HG03060 (cell line): ENCODE measurements around the gene GPSM1.
"Not testable (repeated sequence)": the region's sequence is repeated elsewhere in the genome, so short reads cannot be mapped to it uniquely, and the experiment has no call there.

Experiments used
- ATAC-seq: cut with Tn5 transposase; IDR thresholded peaks from one replicate; pipeline ENCODE4 v1.9.1; 2021; ENCODE audit warnings: low read depth, moderate number of reproducible peaks; ENCODE audit not compliant: unreplicated experiment

GPSM1 gene

DNA sequence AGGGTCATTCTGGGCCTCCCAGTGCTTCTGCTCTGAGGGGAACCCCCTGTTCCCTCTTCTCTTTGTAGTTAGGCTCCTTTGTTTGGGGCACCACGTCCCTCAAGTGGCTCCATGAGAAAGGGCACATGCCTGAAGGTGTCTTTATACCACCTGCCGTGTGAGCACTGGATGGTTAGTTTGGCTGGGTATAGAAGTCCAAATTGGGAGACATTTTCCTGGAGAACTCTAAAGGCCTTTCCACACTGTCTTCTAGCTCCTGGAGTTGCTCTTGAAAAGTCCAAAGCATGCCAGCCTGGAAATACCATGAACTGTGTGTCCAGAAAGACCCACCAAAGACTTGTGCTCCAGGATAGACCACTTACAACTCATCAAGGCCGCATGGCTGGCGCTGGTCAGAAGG, 12.4 kb upstream of the GPSM1 start:
- no peak for ATAC-seq

DNA sequence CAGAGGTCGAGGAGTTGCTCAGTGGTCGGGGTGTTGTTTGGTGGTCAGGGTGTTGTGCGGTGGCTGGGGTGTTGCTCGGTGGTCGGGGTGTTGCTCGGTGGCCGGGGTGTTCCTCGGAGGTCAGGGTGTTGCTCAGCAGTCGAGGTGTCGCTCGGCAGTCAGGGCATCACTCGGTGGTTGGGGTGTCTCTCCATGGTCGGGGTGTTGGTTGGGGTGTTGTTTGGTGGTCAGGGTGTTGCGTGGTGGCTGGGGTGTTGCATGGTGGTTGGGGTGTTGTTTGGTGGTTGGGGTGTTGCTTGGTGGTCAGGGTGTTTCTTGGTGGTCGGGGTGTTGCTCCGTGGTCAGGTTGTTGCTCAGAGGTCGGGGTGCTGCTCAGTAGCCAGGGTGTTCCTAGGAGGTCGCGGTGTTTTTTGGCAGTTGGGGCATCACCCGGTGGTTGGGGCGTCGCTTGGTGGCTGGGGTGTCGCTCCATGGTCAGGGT, 11.0 kb upstream of the GPSM1 start:
- ATAC-seq = no peak

DNA sequence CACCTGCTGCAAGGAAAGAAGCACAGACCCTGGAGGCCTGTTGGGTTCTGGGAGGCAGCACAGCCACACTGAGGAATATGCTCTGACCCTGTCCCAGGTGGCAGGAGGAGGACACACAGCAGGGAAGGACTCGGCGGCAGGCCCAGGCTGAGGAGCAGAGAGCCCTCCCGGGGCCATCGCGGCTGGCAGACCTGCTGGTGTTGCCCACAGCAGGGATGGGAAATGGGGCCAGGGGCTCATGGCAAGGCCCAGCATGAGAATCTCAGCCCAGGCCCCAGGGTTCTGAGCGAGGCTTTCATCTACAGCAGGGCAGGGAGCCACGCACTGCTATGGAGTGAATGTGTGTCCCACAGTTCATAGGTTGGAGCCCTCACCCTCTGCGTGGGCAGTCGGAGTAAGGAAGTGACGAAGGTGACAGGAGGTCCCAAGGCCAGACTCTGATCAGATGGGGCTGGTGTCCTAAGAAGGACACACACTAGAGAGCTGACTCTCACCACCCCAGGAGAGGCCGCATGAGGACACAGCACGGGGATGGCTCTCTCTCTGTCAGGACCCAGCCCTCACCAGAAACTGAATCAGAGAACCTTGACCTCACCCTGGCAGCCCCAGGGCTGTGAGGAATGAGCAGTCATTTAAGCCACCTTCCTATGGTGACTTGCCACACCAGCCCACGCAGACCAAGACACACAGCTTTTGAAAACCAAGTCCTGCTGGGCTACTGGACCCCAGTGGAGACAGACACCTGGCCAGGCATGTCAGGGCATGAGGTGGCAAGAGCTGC, 10.3 kb upstream of the GPSM1 start:
- ATAC-seq = no peak

DNA sequence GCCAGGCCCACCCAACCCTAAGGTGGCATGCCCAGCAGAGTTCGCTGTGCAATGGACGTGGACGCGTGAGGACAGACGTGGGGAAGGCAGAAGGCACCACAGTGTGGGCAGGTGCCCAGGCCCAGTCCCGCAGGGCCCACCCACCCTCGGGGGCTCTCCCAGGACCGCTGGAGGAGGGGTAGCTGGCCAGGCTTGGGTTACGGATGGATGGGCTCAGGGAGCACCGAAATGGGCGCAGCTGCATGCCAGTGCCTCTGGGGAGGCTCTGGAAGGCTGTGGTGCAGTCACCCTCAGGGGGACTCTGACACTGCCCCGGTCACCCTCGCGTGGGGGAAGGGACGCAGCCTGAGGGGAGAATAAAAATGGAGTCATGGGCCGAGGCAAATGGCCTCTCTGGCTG, 9.6 kb upstream of the GPSM1 start:
- ATAC-seq = no peak

DNA sequence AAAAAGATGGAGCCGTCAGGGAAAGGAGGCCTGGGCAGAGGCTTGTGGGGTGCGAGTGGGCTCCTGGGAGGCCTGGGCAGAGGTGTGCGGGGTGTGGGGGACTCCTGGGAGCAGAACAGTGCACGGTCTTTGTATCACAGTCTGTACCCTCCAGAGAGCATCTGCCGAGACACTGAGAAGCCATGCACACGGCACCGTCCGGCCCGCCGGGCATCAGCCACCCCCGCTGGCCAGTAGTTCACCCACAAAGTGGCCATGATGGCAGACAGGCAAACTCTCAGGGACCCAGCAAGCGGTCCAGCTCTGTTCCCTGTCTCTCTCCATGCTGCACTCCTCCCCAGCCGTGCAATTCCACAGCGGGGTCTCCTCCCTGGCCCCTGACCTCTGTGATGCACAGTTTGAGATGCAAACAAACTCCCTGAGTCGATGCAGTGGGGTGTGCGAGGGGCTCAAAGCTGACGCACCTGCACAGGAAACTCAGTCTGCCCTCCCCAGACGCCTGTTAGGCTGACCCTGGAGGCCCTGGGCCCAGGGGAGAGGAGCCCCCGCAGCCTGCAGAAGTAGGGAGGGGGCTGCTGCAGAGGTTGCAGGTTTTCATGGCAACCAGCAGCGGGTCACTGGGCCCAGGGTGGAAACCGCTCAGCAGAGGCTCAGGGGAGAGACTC, 9.1 kb upstream of the GPSM1 start:
- ATAC-seq = no peak

DNA sequence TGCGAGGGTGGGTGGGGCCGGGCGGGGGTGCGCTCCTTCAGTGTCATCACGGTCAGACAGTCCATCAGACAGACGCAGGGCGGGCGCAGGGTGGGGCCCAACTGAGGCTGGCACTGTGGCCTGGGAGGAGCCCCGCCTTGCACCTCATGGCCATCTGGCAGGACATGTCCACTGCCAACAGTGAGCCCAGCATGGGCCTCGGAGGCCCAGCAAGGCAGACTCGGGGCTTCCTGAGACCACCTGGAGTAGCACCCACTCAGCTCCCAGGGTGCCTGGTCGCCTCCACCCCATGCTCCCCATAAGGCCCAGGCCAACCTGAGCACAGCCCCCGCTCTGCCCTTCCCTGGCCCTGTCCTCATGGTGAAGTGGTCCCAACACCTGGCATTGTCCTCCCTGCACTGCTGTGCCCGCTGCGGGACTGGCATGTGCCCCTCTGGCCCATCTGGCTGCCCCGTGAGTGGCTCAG, 8.5 kb upstream of the GPSM1 start:
- no peak for ATAC-seq

DNA sequence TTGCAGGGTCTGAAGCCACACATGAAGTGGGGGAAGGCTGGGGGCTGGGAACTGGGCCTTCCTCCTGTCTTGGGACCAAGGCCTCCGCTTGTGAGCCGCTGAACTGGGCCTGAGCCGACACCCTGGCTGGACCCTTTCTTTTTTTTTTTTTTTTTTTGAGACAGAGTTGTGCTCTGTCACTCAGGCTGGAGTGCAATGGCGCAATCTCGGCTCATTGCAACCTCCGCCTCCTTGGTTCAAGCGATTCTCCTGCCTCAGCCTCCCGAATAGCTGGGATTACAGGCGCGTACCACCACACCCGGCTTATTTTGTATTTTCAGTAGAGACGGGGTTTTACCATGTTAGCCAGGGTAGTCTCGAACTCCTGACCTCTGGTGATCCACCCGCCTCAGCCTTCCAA, 8.1 kb upstream of the GPSM1 start:
- ATAC-seq = not testable (repeated sequence)

DNA sequence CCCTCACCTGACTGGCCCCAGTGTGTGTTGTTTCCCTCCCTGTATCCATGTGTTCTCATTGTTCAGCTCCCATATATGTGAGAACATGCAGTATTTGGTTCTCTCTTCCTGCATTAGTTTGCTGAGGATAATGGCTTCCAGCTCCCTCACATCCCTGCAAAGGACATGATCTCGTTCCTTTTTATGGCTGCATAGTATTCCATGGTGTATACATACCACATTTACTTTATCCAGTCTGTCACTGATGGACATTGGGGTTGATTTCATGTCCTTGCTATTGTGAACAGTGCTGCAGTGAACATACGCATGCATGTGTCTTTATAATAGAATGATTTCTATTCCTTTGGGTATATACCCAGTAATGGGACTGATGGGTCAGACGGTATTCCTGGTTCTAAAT, 7.4 kb upstream of the GPSM1 start:
- ATAC-seq = not testable (repeated sequence)

DNA sequence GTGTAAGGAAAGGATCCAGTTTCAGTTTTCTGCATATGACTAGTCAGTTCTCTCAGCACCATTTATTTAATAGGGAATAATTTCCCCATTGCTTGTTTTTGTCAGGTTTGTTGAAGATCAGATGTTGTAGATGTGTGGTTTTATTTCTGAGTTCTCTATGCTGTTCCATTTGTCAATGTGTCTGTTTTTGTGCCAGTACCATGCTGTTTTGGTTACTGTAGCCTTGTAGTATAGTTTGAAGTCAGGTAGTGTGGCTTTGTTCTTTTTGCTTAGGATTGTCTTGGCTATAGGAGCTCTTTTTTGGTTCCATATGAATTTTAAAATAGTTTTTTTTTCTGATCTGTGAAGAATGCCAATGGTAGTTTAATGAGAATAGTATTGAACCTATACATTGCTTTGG, 6.4 kb upstream of the GPSM1 start:
- not testable (repeated sequence) for ATAC-seq

DNA sequence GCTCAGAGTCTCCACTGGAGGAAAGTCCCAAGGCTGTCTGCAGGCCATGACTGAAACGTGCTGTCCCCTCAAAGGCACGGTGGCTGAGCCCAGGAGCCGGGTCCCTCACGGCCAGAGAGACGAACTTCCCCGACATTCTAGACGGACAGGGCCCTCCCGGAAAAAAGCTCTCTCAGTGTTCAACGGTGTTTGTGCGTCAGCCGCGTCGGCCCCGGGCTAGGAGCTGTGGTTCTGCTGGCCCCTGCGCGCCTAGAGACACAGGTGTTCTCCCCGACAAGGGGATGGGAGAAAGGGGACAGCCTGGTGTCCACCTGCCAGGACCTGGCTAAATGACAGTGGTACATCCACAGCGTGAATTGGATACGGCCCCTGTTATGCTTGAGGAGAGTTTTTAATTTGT, 5.8 kb upstream of the GPSM1 start:
- no peak for ATAC-seq

DNA sequence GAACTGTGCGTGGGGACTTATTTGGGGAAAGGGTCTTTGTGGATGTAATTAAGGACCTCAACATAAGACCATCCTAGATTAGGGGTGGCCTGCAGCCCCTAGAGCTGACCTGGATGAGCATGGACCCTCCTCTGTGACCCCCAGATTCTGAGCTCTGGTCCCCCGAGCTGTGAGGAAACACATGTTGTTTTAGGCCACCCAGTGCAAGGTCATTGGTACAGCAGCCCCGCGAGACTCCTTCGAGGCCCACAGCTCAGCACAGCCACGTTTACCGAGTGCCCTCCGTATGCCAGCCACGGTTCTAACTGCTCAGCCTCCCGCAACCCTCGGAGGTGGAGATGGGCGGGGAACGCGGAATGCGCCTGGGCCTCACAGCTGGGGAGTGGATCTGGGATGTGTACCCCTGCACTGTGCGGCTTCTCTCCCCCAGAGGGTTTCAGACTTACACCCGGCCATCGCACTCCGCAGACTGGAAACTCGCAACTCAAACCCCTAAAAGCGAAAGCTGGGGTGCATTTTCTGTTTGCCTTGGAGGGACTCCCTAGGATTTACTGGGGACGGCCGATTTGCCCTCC, 4.5 kb upstream of the GPSM1 start:
- no peak for ATAC-seq

DNA sequence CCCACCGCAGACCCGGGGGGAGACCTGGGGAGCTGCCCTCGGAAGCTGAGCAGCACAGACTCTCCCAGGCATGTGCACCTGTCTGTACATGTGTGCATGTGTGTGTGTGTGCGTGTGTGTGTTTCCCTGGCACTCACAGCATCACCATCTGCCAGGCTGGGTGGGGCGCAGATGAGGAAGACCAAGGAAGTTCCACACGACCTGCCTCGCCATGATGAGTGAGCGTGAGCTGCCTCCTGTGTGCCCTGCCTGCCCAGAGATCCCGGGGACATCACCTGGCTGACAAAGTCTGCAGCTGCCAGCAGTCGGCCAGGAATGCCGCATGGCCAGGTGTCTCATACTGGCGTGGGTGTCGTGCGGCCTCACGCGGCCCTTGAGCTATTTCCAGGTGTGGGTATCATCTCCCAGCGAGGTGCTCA, 4.0 kb upstream of the GPSM1 start:
- ATAC-seq = no peak

DNA sequence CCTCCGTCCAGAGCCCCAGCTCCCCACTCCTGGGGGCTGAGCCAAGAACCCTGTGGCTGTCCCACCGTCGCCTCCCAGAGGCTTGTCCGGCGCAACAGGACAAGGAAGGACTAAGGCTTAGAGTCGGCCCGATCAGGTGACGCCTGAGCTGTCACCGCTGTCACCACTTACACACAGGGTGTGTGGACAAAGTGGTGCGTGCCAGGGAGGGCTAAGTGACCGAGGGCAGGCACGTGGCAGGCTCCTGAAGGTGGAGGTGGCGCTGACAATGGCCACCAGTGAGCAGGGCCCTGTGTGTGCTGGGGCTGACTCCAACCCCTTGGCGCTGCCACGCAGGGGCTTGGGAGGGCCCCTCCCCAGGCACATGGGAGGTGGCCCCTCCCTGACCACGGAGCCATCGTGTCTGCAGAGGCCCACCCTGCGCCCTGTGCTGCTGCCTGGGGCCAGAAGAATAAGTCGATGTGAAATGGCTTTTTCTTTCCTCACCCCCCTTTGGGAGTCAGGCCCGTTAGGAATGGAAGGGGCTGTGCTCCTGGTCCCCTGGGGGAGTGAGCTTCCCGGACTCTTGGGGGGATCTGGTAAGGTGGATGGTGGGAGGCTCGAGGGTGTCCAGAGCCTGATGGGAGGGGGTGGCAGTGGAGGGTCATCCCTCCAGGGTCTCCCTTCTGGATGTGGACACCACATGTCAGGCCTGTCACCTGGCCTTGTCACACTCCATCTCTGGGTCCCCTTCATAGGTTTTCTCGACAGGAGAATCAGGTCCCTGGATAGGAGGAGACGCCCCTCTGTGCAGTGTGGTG, 2.6 kb upstream of the GPSM1 start:
- ATAC-seq = no peak

DNA sequence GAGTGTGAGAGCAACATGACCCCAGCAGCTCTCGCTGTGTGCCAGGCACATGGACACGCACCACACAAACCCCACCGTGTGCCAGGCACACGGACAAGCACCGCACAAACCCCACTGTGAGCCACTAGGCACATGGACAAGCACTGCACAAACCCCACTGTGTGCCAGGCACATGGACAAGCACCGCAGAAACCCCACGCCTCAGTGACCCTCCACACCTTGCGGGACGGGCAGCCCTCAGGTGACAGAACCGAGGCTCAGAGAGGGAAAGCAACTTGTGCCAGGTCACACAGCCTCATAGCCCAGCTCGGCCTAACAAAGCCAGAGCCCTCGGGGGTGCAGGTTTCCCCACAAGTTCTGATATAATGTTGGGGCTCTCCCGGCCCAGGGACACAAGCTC, 2.0 kb upstream of the GPSM1 start:
- no peak for ATAC-seq

DNA sequence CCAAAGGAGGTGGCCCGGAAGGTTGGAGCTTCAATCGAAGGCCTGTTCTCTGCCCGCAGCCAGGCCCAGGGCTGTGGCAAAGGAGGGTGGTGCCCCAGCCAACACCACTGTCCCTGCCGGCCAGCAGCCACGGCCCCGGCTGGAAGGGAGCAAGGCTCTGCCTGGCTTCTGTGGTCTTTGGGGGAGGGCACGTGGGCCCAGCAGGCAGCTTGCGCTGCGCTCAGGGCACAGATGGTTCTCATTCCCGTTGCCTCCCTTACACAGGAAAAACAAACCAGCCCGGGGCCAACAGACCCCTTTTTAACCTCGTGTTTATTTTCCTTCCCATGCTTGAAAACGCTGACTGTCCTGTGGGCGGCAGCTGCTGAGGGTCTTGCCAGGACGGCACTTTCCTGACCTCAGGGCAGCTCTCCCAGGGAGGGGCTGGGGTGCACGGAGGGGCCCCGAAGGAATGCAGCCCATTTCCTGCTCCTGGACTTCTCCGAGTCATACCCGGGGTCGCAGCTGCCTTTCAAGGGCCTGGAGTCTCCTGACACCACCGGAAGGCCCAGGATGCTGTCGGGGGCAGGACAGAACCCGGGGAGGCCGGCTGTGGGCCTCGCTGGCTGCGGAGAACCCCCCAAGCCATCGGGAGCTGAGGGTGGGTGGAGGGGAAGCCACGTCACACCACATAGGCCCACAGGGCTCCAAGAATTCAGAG, 1.1 kb upstream of the GPSM1 start:
- no peak for ATAC-seq

DNA sequence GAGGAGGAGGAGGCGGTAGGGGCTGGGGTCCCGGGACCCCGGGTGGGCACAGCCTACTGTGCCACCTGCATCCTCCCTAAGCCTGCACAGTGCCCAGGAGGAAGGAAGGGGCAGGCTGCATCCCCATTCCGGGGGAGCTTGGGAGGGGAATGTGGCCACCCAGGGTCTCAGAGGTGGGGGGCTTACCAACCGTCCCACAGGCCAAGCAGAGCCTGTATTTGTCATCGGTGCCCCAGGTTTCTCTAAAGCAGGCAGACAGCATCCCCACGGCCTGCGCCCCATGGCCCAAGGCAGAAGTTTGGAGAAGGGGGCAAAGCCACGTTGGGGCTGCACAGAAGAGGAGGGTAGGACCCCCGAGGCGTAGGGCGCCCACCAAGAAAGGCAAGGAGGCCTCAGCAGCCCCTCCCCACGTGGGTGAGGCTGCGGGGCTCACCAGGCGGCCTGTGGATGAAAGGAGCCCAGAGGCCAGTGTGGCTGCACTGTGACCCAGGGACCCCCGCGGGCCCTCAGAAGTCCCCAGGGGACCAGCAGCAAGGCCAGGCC, 507 bp upstream of the GPSM1 start:
- ATAC-seq = no peak

DNA sequence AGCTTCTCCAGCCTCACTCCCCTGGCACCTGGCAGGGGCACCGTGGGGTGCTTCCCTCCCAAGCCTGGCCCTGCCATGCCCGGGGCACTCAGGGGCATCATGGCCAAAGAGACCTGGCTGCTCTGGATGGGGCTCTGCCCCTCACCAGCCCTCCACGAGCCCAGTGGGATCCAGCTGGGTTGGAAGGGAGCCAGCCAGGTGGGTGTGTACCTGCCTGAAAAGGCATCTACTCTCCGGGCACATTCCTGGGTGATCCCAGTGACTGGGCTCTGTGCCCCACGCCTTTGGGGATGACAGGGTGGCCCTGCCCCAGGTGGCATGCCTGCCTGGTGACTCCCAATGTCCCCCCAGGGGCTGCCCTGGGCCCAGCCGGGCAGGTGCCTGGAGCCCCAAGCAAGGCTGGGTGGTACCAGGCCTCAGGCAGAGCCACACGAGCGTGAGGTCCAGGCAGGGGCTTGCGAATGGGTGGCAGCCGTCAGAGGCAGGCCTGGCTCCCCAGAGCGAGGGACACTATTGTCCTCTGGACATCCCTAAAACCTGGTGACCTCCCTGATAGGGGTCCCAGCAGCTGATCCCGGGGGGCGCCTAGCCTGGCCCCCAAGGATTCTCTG, 777 bp downstream of the GPSM1 start:
- no peak for ATAC-seq

DNA sequence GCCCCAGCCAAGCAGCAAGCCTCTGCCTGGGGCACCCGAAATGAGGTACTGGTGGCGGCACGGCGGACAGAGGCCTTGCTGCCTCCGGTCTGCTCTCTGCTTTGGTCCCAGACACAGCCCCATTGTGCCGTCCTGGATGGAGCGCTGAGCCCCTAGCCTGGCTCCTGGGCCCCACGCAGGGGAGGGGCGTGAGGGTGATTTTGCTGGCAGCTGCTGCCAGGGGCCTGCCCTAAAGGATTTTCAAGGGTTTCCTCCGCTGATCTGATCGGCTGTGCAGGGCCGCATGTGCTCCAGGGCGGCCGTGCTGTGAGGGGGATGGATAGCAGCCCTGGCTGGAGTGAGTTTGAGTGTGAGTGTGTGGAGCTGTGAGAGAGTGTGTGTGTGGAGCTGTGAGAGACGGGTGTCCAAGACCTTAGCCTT, 1.3 kb downstream of the GPSM1 start:
- no peak for ATAC-seq

DNA sequence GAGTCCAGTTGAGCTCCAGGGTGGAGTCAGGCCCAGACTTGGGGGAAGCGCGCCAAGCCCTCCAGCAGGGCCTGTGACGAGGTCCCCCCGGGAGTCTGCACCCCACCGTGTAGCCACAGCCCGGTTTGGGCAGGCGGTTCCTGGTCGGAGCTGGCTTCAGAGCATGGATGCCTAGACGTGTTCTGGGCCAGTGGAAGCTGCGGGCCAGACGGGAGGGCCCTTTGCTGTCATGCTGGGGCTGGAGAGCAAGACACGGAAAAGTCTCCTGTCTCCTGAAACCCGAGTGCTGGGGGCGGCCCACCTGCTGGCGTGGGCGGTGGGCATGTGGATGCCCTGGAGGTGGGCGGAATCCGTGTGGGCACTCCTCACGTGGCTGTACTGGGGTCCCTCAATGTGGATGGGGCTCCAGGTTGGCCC, 1.9 kb downstream of the GPSM1 start:
- ATAC-seq = no peak
